Stimulated activated CD4-positive, alpha-beta T cell treated with anti-CD3 and anti-CD28 coated beads, TNF-alpha, amount 100 ng/mL, for 48 hours (primary cell): ENCODE data around the gene FHAD1.
"Not testable (repeated sequence)": the region's sequence is repeated elsewhere in the genome, so short reads cannot be mapped to it uniquely, and the experiment has no call there.

ENCODE experiments used
- DNase-seq, 3 donors: peaks; one replicate each; pipeline ENCODE4 v3.0.0-alpha.2; 2020; ENCODE audit warnings: low read depth in 3 of 3

The FHAD1 gene

GRCh38 chr1:15304708-15305467, 57.9 kb downstream of the FHAD1 start:
- peak; percentile 32 to 64 (median 58) for DNase-seq

- no peak for DNase-seq
Observed at GRCh38 chr1:15305468-15305770, 58.4 kb downstream of the FHAD1 start.

- not testable (repeated sequence) for DNase-seq
Observed at GRCh38 chr1:15306352-15306751, 59.3 kb downstream of the FHAD1 start.

GRCh38 chr1:15308135-15308534, 61.1 kb downstream of the FHAD1 start:
- no peak for DNase-seq

- DNase-seq = no peak
Observed at GRCh38 chr1:15308621-15309027, 61.6 kb downstream of the FHAD1 start.

- no peak for DNase-seq
Observed at GRCh38 chr1:15309687-15310086, 62.7 kb downstream of the FHAD1 start.

GRCh38 chr1:15310544-15310943, 63.5 kb downstream of the FHAD1 start:
- DNase-seq = no peak

- no peak for DNase-seq
Observed at GRCh38 chr1:15311122-15311822, 64.2 kb downstream of the FHAD1 start.

GRCh38 chr1:15311880-15312279, 64.9 kb downstream of the FHAD1 start:
- DNase-seq = no peak

GRCh38 chr1:15312626-15313411, 65.8 kb downstream of the FHAD1 start:
- no peak for DNase-seq

- no peak for DNase-seq
Observed at GRCh38 chr1:15314328-15315281, 67.6 kb downstream of the FHAD1 start.

GRCh38 chr1:15315815-15316214, 68.8 kb downstream of the FHAD1 start:
- DNase-seq = no peak

GRCh38 chr1:15316510-15316909, 69.5 kb downstream of the FHAD1 start:
- no peak for DNase-seq

- no peak for DNase-seq
Observed at GRCh38 chr1:15320267-15320666, 73.2 kb downstream of the FHAD1 start.

- no peak for DNase-seq
Observed at GRCh38 chr1:15321601-15322000, 74.6 kb downstream of the FHAD1 start.

- no peak for DNase-seq
Observed at GRCh38 chr1:15322648-15323350, 75.8 kb downstream of the FHAD1 start.

GRCh38 chr1:15323351-15323988, 76.4 kb downstream of the FHAD1 start:
- DNase-seq = peak; percentile 52 to 59 (median 59)

GRCh38 chr1:15323989-15324868, 77.2 kb downstream of the FHAD1 start:
- DNase-seq = no peak

- DNase-seq = no peak
Observed at GRCh38 chr1:15324869-15325335, 77.9 kb downstream of the FHAD1 start.
